Hepatocyte (in vitro differentiated cells): ENCODE data around the gene UTP11. TPM values are rescaled to one million over a fixed set of nuclear protein-coding genes. Genes with fewer than 3 reads are reported as not detected.

Source experiments
- DNase-seq: peaks from one replicate; pipeline ENCODE4 v3.0.0-alpha.2; 2016; ENCODE audit warnings: low spot score
- H2AFZ ChIP-seq: fragments of 200-600 bp; sonication (generic); 2 replicates; pipeline ENCODE4 v1.6.0; 2016; ENCODE audit warnings: antibody characterized with exemption, mild to moderate bottlenecking
- H3K27ac ChIP-seq: fragments of 200-600 bp; sonication (generic); 2 replicates; pipeline ENCODE4 v1.5.1; 2016; ENCODE audit warnings: mild to moderate bottlenecking
- H3K27me3 ChIP-seq: fragments of 200-600 bp; sonication (generic); 2 replicates; pipeline ENCODE4 v1.6.1; 2016
- H3K36me3 ChIP-seq: fragments of 200-600 bp; sonication (generic); replicated peaks from 2 replicates; pipeline ENCODE4 v1.5.1; 2016; ENCODE audit warnings: low read depth; ENCODE audit not compliant: insufficient read depth
- H3K4me1 ChIP-seq: fragments of 200-600 bp; sonication (generic); 2 replicates; pipeline ENCODE4 v1.5.1; 2016; ENCODE audit warnings: mild to moderate bottlenecking, moderate library complexity; ENCODE audit not compliant: insufficient read depth
- H3K4me2 ChIP-seq: fragments of 200-600 bp; sonication (generic); 2 replicates; pipeline ENCODE4 v1.6.0; 2016
- H3K4me3 ChIP-seq: fragments of 200-600 bp; sonication (generic); 2 replicates; pipeline ENCODE4 v1.5.1; 2016; ENCODE audit warnings: mild to moderate bottlenecking
- H3K79me2 ChIP-seq: fragments of 200-600 bp; sonication (generic); 2 replicates; pipeline ENCODE4 v1.6.0; 2017; ENCODE audit warnings: mild to moderate bottlenecking
- H3K9me2 ChIP-seq: fragments of 200-600 bp; sonication (generic); replicated peaks from 2 replicates; pipeline ENCODE4 v1.6.0; 2017; ENCODE audit warnings: mild to moderate bottlenecking; ENCODE audit not compliant: insufficient read depth
- H3K9me3 ChIP-seq: fragments of 200-600 bp; sonication (generic); 2 replicates; pipeline ENCODE4 v1.5.1; 2016; ENCODE audit warnings: low read depth, mild to moderate bottlenecking
- H4K20me1 ChIP-seq: fragments of 200-600 bp; sonication (generic); 2 replicates; pipeline ENCODE4 v1.6.0; 2016; ENCODE audit warnings: mild to moderate bottlenecking; ENCODE audit not compliant: insufficient read depth, poor library complexity, severe bottlenecking
- EZH2 ChIP-seq: fragments of 200-600 bp; sonication (generic); IDR thresholded peaks from 2 replicates; pipeline ENCODE4 v1.6.1; 2016; ENCODE audit warnings: antibody characterized with exemption, mild to moderate bottlenecking, borderline replicate concordance
- EZH2phosphoT487 ChIP-seq: fragments of 200-600 bp; sonication (generic); IDR thresholded peaks from one replicate; pipeline ENCODE4 v1.6.1; 2018; ENCODE audit warnings: antibody characterized with exemption, mild to moderate bottlenecking, low read depth, moderate library complexity; ENCODE audit not compliant: unreplicated experiment, severe bottlenecking
- WGBS: methylation state at CpG from one replicate; pipeline ENCODE4 v1.1.6; 2016; ENCODE audit warnings: low lambda C conversion rate; ENCODE audit errors: missing lambda C conversion rate; 5-methylcytosine and 5-hydroxymethylcytosine counted together
- polyA plus RNA-seq: library from polyadenylated mRNA; unstranded; fragments of >200 nt; fragmentation: Nextera tagmentation; extraction: Ambion mirVana; gene quantifications from 2 replicates; pipeline ENCODE4 v1.2.1, GENCODE V29; 2016
- small RNA-seq: library from RNA; depleted of rRNA; stranded (forward); fragments of <200 nt; gene quantifications from one replicate; pipeline ENCODE3, GENCODE V24; 2014
- total RNA-seq: library from RNA; depleted of rRNA; stranded (reverse); fragments of >200 nt; gene quantifications from 2 replicates; pipeline ENCODE4 v1.2.3, GENCODE V29; 2014
- TF ChIP-seq, protein P1 (sequence below): fragments of 200-600 bp; sonication (generic); IDR thresholded peaks from 2 replicates; pipeline ENCODE4 v1.5.1; 2016; ENCODE audit warnings: antibody characterized with exemption, mild to moderate bottlenecking; ENCODE audit not compliant: poor library complexity

The UTP11 gene
- total and polyA plus RNA-seq, 2 experiments from 2014 or later, result 36.2 to 39.2 TPM

DNA sequence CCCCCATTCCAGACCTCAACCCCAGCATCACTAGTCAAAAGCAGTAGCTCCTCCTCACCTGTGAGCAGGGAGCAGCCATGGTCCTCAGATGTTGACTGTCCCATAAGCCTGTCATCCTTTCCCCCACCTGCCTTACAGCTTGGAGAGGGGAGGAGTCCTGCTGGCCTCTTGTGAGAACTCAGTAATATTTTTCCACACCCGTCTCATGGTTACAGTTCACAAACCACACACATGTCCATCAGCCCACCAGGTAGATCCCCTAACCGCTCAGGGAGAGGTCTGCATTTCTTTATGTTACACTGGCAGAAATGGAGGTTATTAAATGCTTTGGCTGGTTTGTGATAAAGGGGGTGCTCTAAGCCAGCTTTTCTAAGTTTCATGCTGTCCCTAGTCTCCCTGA, 60.3 kb downstream of the UTP11 start:
- no peaks in the 10 kb centered on the region for H3K9me2 ChIP-seq
- 87% methylated on average over 2 of the region's 2 CpGs for WGBS
- H3K27ac ChIP-seq, result no peak overlapping the region
- H4K20me1 ChIP-seq, result no peaks in the 10 kb centered on the region
- no peaks in the 10 kb centered on the region for H3K4me1 ChIP-seq
- H3K4me2 ChIP-seq, result no peak overlapping the region
- no peaks in the 10 kb centered on the region for H3K36me3 ChIP-seq
- H3K4me3 ChIP-seq, result no peak overlapping the region
- no peak for DNase-seq
- H2AFZ ChIP-seq, result no peak overlapping the region
- H3K9me3 ChIP-seq, result no peaks in the 10 kb centered on the region
- no peaks in the 10 kb centered on the region for H3K79me2 ChIP-seq
- no peak for TF ChIP-seq EZH2
- TF ChIP-seq, protein P1, sequence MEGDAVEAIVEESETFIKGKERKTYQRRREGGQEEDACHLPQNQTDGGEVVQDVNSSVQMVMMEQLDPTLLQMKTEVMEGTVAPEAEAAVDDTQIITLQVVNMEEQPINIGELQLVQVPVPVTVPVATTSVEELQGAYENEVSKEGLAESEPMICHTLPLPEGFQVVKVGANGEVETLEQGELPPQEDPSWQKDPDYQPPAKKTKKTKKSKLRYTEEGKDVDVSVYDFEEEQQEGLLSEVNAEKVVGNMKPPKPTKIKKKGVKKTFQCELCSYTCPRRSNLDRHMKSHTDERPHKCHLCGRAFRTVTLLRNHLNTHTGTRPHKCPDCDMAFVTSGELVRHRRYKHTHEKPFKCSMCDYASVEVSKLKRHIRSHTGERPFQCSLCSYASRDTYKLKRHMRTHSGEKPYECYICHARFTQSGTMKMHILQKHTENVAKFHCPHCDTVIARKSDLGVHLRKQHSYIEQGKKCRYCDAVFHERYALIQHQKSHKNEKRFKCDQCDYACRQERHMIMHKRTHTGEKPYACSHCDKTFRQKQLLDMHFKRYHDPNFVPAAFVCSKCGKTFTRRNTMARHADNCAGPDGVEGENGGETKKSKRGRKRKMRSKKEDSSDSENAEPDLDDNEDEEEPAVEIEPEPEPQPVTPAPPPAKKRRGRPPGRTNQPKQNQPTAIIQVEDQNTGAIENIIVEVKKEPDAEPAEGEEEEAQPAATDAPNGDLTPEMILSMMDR, result no peak
- TF ChIP-seq EZH2phosphoT487, result no peak
- H3K27me3 ChIP-seq, result peaks cover 14% of the 10 kb centered on the region

DNA sequence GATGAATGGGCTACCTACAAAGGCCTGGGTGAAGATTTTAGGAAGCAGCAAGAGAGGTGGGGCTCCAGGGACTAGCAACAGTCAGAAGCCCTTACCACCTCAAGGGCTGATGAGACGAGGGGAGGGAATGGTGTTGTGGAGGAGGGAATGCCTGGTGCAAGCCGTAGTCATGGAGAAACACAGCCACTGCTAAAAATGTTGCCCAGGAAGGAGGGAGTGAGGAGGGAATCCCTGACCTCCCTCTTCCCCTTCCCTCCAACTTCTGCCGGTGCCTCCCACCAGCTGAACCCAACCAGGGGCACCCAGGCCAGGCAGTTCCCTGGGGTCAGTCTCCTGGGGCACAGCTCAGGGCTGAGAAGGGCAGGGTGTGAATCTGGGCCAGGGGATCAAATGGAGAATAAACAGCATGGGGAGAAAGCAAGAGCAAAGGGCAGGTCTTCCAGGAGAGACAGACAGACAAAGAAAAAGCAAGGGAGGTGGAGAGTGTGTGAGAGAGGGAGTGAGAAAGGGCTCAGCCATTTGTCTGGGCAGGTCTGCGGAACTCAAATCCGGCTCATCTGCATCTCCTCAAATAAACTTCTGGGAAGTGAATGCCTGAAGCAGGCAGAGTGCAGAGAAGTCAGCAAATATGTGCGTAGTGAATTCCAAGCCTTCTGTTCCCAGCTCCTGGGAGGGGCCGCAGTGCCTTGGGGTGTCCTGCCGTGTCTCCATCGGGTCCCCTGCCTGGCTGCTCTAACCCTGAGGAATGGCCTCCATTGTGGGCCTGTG, 61.2 kb downstream of the UTP11 start:
- Histone ChIP-seq H3K9me3 (no peaks in the 10 kb centered on the region), H3K36me3 (no peaks in the 10 kb centered on the region), H4K20me1 (no peaks in the 10 kb centered on the region), H2AFZ (no peak overlapping the region), H3K4me2 (no peak overlapping the region), H3K79me2 (no peaks in the 10 kb centered on the region), H3K27ac (no peak overlapping the region), H3K27me3 (peaks cover 10% of the 10 kb centered on the region), H3K9me2 (no peaks in the 10 kb centered on the region), H3K4me1 (no peaks in the 10 kb centered on the region), H3K4me3 (no peak overlapping the region)
- TF ChIP-seq EZH2, result no peak
- TF ChIP-seq, protein P1, result no peak
- TF ChIP-seq EZH2phosphoT487, result no peak
- 45% methylated on average over 9 of the region's 9 CpGs for WGBS
- no peak for DNase-seq

DNA sequence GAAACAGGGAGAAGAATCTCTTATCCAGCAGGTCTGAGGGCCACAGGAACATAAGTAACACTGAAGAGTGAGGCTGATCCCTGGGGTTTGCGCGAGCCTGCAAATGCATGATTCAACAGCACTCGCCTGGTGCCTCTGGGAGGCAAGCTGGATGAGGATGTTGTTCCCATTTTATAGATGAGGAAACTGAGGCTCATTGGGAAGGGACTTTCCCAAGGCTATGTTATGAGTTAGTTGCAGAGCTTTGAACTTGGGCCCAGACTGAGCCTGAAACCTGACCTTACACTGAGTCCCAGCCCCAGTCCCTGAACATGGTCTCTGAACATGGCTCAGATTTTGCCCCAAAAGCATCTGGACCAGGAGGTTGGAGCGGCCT, 61.8 kb downstream of the UTP11 start:
- Histone ChIP-seq H3K36me3 (no peaks in the 10 kb centered on the region), H3K27ac (no peak overlapping the region), H3K27me3 (peaks cover 10% of the 10 kb centered on the region), H3K4me2 (no peak overlapping the region), H2AFZ (no peak overlapping the region), H3K9me3 (no peaks in the 10 kb centered on the region), H3K79me2 (no peaks in the 10 kb centered on the region), H3K4me3 (no peak overlapping the region), H4K20me1 (no peaks in the 10 kb centered on the region), H3K9me2 (no peaks in the 10 kb centered on the region), H3K4me1 (no peaks in the 10 kb centered on the region)
- 83% methylated on average over 4 of the region's 4 CpGs for WGBS
- TF ChIP-seq EZH2 (no peak), EZH2phosphoT487 (no peak)
- TF ChIP-seq, protein P1, result no peak
- DNase-seq, result no peak

Small RNAs within 50 kb of the gene (small RNA-seq; reads per million reads assigned to genes)
- not detected for gene RNU6-510P

Other genes starting within 250 kb of the UTP11 start
- 0.84 and 1.5 TPM in 2 replicates for gene EPHA10, start 247.6 kb upstream of the UTP11 start, total RNA-seq
- gene EPHA10, start 247.6 kb upstream of the UTP11 start, polyA plus RNA-seq, result 0.79 and 1.3 TPM in 2 replicates
- 2.3 and 2.7 TPM in 2 replicates for gene MANEAL, start 218.9 kb upstream of the UTP11 start, total RNA-seq
- gene MANEAL, start 218.9 kb upstream of the UTP11 start, polyA plus RNA-seq, result 2.3 and 3.5 TPM in 2 replicates
- gene C1orf122, start 204.9 kb upstream of the UTP11 start, total RNA-seq, result 63.8 and 78.3 TPM in 2 replicates
- gene C1orf122, start 204.9 kb upstream of the UTP11 start, polyA plus RNA-seq, result 166 and 186 TPM in 2 replicates
- 24.1 and 26.5 TPM in 2 replicates for gene YRDC, start 204.5 kb upstream of the UTP11 start, total RNA-seq
- gene YRDC, start 204.5 kb upstream of the UTP11 start, polyA plus RNA-seq, result 33.8 and 37.4 TPM in 2 replicates
- 4.7 and 5.1 TPM in 2 replicates for gene MTF1, start 153.1 kb upstream of the UTP11 start, total RNA-seq
- 5.0 and 8.0 TPM in 2 replicates for gene MTF1, start 153.1 kb upstream of the UTP11 start, polyA plus RNA-seq
- gene INPP5B, start 65.7 kb upstream of the UTP11 start, total RNA-seq, result 16.3 and 18.3 TPM in 2 replicates
- gene INPP5B, start 65.7 kb upstream of the UTP11 start, polyA plus RNA-seq, result 6.1 and 9.3 TPM in 2 replicates
- gene SF3A3, start 22.7 kb upstream of the UTP11 start, total RNA-seq, result 48.8 and 51.3 TPM in 2 replicates
- 40.9 and 52.8 TPM in 2 replicates for gene SF3A3, start 22.7 kb upstream of the UTP11 start, polyA plus RNA-seq
- 8.4 and 27.2 TPM in 2 replicates for gene FHL3, start 7.2 kb upstream of the UTP11 start, total RNA-seq
- gene FHL3, start 7.2 kb upstream of the UTP11 start, polyA plus RNA-seq, result 27.2 and 28.6 TPM in 2 replicates
- 1.0 TPM in 1 of 2 replicates, not detected in the other for gene POU3F1, start 34.1 kb downstream of the UTP11 start, total RNA-seq
- 0.73 and 0.83 TPM in 2 replicates for gene POU3F1, start 34.1 kb downstream of the UTP11 start, polyA plus RNA-seq